ENCODE measurements around the gene PHACTR3.

PHACTR3 gene

DNA sequence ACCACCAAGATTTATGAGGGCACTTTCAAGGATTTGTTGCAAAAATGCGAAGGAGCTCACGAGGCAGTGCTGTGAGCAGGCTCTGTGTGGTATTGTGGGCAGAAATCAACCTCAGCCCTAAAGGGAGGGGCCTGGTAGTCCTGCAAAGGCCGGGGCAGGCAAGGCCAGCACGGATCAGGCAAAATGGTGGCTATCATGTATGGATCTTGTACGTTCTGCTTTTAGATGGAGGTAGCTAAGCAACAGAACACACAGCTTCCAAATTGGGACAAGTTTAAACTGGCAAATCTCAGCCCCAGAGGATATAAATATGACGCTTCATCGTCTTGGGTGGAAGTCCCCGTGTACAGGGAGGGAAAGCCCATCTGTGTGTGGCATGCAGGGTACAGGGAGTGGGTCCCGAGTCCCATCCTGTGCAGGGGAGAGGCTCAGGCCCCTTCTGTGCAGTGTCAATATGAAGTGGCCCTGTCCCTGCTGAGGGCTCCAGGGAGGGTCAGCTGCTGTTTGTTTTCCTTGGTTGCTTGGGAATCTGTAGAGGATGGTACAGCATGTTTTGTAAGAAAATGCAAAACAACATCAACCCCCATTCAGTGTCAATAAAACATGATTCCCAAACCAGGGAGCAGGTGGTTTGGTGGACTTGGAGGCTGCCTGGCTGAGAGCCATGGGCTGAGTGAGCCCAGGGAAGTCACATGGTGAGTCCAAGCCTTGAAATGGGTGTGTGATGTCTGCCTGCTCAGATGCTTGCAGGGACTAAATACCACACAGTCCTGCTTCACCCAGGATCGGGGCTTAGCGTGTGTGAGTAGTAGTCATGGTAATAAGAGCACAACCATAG, 216.1 kb downstream of the PHACTR3 start:
- no peak for DNase-seq

- no peak for DNase-seq
Measured at GRCh38 chr20:59821201-59821600, 216.9 kb downstream of the PHACTR3 start.

DNA sequence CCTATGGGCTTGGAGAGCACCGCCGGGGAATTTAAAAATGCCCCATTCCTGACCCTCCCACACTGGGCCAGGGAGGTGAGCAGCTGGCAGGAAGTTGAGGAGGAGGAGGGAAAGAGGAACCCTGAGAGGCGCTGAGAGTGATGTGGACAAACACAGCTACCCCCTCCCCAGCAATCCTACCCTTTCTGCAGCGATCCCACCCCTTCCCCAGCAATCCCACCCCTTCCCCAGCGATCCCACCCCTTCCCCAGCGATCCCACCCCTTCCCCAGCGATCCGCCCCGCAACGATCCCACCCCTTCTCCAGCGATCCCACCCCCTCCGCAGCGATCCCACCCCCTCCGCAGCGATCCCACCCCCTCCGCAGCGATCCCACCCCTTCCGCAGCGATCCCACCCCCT, 217.4 kb downstream of the PHACTR3 start:
- DNase-seq = no peak

DNA sequence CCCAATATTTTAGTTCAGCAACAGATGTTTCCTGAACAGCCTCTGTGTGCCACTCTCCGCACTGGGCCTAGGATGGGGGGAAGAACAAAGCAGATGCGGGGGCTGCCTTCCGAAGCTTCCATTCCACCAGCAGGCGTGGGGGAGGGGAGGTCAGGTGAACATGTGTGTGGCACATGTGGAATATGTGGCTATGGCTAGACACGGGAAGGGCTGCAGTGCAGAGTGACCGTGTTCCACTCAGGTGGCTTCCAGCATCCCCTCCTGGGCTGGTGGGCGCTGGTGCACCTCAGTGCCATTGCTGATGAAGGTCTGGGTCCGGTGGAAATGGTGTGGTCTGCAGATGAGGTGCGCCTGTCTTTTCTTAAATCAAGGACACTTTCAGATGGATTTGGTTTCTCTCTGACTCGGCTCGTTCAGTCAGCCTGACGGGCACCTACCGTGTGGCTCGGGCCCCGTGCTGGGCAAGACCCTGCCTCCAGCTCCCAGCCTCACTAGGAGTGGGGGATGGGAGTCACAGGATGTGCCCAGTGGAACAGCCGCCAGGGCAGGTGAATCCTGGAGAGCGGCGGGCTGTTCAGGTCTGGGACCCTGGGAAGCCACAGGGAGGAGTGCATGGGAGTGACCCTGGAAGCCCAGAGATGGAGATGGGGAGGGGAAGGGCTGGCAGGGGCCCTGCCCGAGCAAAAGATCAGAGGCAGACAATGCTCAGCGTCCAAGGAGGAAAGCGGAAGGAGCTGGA, 218.1 kb downstream of the PHACTR3 start:
- DNase-seq = no peak

- DNase-seq = no peak
Measured at GRCh38 chr20:59823030-59823423, 218.7 kb downstream of the PHACTR3 start.

DNA sequence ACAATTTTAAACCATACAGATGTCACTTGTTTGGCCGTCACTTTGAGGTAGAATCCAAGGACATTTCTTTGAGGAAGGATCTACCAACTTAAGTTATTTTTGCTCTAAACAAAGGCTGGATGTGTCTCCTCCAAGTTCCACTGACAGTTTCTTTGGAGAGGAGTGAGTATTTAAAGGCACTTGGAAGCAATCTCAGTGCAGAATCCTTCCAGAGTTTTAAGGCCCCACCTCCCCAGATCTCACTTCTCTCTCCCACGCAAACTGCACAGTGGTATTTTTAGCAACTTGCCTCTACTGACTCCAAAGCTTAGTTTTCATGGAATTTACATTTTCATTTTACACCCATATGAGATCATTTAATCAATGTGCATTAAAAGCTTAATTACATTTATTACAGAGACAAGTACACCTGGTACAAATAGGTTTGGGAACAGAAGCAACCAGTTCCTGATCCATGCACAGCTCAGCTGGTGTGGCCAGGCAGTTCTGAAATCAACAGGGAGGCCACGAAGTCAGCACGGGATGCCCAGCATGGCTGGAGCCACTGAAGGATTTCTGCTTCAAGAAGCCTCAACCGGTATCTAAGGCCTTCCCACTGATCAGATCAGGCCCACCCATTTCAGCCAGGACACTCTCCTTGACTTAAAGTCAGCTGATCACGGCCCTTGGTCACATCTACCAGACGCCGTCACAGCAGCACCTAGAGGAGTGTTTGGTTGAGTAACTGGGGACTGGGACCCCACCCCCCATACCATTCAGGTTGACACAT, 219.3 kb downstream of the PHACTR3 start:
- DNase-seq = no peak

GRCh38 chr20:59824711-59825562, 220.6 kb downstream of the PHACTR3 start:
- no peak for DNase-seq

GRCh38 chr20:59825563-59825920, 221.2 kb downstream of the PHACTR3 start:
- DNase-seq = no peak

- DNase-seq = no peak
Measured at GRCh38 chr20:59825944-59826759, 221.8 kb downstream of the PHACTR3 start.

DNA sequence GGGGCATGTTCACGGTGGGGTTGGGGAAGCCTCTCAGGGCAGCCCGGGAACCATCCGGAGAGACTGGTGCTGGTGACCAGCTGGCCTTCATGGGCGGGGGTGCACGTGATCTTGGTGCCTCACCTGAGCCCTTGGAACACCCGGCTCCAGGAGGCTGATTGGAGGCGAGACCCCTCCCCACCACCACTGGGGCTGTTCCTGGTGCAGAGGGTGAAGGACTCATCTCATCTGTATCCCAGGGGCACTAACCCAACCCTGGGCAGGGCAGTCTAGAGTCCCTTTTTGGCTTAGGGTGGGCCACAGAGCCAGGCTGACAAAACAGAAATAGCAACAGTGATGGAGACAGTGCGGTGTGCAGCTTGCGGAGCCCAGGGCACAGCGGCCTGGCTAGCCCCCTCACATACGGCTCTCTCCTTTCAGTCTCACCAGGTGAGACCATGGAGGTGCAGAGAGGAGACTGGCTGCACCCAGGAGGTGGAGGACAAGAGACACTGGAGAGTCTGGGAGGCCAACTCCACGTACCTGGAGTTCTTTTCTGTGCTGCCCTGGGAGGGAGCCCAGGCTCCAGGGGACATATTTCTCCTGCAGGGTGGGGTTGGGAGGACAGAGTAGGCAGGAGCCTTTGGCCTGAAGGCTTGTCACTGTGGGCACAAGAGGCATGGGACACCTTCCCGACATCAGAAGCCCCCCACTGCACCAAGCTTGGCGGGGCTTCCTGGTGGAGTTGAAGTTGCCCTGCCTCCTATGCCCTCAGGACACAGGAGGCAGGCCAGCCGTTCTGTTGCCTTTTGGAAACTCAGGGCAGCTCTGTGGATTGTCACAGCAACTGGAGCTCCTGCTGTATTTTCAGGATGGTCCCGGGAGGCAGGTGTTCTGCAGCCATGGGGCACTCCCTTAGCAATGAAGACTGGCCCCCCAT, 223.1 kb downstream of the PHACTR3 start:
- no peak for DNase-seq

- DNase-seq = no peak
Measured at GRCh38 chr20:59828125-59829053, 224.0 kb downstream of the PHACTR3 start.

GRCh38 chr20:59829054-59829785, 224.9 kb downstream of the PHACTR3 start:
- DNase-seq = no peak

GRCh38 chr20:59829786-59830664, 225.7 kb downstream of the PHACTR3 start:
- no peak for DNase-seq

DNA sequence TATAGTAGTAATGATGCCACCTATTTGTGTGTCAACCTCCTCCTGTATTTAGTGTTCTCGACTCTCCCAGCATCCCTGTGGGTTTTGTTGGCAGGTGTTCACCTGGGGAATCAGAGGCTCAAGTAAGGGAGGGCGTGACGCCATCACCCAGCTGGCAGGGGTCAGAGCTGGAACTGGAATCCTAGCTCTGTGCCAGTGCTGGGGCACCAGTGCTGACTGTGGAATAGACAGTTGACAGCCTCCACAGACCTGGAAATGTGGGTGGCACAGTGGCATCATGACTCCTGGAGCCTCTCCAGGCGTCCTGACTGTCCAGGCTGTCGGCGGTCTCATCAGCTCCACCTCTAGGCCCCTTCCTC, 226.3 kb downstream of the PHACTR3 start:
- DNase-seq = no peak

GRCh38 chr20:59831024-59831915, 226.9 kb downstream of the PHACTR3 start:
- no peak for DNase-seq

DNA sequence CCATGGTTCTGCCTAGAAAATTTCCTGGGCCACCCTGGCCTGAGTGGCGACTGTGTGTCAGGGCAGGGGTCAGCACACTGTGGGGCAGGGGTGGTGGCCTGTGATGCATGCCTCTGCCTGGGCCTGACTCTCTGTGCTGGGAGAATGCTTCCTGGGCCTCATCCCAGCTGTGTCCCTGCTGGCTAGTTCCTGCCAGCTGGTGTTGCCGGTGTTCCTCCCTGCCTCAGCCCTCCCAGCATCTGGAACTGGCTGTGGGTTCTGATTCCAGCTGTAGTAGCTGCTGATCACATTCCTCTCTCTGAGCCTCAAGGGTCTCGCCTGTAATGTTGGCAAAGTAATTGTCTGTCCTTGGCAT, 227.6 kb downstream of the PHACTR3 start:
- no peak for DNase-seq
